SK-N-MC (cell line): ENCODE data around the gene ADA.

Source experiments
- EZH2 ChIP-seq: fragments of 200-600 bp; sonication (generic); IDR thresholded peaks from one replicate; pipeline ENCODE4 v1.6.1; 2017; ENCODE audit warnings: antibody characterized with exemption
- POLR2AphosphoS5 ChIP-seq: IDR thresholded peaks from 2 replicates; pipeline ENCODE4 v1.6.1; 2012; ENCODE audit warnings: mild to moderate bottlenecking, low read depth, low read length, borderline replicate concordance

DNA sequence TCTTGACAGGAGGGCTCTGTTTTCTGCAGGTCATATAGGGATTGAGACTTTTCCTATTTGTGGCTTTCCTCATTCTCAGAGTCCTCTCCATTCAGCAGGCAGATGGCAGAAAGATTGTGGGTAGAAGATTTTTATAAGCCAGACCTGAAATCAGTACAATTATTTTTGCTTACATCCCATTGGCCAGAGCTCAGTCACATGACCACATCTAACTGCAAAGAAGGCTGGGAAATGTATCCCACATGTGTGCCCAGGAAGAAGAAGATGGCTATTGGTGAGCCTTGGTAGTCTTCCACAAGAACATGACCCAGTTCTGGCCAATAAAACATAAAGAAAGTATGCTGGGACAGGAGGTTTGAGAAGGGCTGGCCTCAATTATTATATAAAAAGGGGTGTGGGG lies 42.1 kb upstream of the ADA start:
- TF ChIP-seq POLR2AphosphoS5 (no peak), EZH2 (no peak)
